Fibroblast of skin of right biceps (primary cell): ENCODE measurements around the gene ABT1.

ENCODE experiments used
- DNase-seq: peaks from one replicate; pipeline ENCODE4 v3.0.0-alpha.2; 2013

Gene ABT1

DNA sequence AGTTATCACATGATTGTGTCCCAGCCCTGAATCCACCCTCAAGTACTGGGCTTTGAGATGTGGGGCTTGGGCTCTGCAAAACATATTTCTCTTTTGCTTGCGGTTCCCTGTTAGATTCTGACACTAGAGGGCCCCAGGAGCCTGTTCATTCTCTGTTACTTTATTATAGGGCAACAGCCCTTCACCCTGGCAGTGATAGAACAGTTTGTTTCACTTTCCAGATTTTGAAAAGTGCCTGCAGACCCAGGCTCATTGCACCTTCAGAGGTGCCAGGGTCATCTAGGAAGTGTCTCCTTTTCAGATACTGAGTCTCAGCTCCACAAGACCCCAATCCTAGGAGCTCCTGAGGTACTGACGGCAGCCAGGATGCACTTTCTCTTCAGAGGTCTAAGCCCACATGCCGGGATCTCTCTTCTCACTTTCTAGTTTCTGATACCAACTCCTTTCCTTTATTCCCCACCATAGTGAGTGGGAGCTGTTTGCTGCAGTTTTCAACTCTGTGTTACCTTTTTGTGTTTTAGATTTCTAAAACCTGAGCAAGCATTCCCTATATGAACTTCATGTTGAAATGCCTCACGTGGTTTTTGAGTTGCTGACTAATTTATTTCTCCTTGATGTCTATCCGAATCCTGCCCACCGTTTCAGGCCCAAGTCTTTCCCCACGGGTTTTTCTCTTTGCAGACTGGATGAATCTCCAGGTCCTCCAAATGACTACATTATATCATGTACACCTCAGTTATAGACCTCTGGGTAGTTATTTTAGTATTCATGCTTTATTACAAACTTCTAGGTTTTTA is 10.9 kb downstream of the ABT1 start:
- DNase-seq = peak; percentile 55

DNA sequence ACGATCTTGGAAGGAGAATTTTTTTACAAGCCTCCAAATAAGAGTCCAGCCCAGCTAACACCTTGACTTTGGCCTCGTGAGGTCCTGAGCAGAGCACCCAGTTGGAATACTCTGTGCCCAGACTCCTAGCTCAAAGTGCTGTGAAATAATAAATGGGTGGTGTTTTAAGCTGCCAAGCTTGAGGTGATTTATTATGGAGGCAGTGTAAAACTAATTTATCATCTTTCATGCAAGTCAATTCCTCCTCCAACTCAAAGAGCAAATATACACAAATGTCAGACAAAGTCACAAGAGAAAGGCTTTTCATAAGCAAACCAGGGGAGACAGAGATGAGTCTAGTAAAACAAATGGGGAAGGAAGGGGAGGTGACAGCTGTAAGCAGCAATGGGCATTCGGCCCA is 12.7 kb downstream of the ABT1 start:
- DNase-seq = no peak

GRCh38 chr6:26611599-26611998 is 14.8 kb downstream of the ABT1 start:
- no peak for DNase-seq

- DNase-seq = no peak
These were observed 16.4 kb downstream of the ABT1 start for GRCh38 chr6:26613201-26613600.

DNA sequence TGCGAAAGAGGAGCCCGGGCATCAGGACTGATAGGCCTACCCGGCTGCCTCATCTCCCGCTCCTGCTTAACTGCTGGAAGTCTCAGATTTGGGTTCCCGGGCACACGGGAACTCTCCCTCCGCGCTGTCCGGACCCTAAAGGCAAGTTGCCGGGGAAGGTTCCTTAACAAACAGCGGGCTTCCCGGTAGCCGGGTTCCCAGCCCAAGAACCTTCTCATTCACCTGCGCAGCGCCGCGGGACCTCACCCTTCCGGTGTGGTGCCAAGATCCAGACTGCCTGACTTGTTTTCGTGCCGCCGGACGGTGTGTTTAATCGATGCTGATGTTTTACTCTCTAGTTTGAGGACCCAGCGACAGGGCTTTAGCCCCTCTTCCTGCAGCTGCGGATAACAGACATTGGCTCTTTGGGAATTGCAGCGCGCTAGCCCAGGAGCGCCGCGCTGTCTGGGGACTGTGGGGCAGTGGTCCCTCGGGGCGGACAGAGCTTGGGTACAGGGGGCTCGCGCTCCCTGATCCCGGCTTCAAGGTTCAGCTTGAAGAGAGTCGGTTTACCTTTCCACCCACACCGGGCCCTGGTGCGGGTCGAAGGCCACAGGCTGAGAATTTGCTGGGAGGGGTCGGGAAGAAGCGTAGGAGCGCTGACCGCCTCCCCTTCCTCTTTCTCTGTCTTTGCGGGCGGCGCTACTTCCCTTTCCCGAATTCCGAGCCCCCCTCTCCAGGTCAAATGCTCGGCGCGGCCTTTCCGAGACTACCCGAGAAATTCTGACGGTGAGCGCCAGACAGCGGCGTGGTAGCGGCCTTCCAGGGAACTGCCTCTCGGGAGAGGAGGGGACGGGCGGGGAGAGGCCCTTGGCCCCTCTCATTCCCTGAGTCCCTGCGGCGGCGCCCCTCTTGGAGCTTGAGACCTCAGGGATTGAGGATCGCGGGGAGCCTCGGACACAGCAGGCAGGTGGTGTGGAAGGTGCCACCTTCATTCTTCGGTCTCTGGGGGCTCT is 17.2 kb downstream of the ABT1 start:
- no peak for DNase-seq

- DNase-seq = no peak
These were observed 26.6 kb downstream of the ABT1 start for GRCh38 chr6:26623339-26623859.

DNA sequence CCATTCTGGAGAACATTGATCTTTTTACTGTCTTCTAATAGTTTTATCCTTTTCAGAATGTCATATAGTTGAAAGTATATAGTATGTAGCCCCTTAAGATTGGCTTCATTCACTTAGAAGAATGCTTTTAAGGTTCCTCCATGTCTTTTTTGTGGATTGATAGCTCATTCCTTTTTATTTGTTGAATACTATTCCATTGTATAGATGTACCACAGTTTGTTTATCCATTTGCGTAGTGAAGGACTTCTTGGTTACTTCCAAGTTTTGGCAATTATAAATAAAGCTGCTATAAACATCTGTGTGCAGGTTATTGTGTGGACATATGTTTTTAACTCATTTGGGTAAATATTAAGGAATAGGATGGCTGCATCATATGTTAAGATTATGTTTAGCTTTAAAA is 27.8 kb downstream of the ABT1 start:
- DNase-seq = no peak

DNA sequence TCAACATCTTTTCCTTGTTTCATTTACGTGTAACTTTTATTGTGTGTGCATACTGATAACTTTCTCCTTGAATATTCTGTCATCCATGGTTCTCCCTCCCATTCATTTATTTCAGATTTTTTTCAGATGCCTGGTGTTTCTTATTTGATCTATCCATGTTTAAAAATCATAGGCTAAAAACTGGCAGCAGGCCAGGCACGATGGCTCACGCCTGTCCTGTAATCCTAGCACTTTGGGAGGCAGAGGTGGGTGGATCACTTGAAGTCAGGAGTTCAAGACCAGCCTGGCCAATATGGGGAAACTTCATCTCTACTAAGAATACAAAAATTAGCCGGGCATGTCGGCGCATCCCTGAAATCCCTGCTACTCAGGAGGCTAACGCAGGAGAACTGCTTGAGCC is 31.1 kb downstream of the ABT1 start:
- DNase-seq = no peak

DNA sequence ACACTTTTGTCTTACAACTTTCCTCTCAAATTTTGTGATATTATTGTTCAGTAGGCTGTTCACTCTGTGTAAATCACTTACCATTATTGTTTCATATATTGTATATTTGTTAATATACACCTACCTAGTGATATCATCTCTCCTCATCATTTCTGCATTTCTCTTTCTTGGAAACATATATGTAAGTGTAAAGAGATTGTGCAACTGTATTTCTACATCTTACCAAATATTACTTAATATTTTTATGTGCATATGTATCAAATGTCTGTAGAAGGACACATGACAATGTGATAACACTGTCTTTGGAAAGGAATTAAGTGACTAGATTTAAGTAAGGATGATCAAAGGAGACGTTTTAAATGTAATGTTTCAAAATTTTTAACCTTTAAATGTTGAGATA is 32.6 kb downstream of the ABT1 start:
- DNase-seq = no peak

GRCh38 chr6:26640806-26641205 is 44.1 kb downstream of the ABT1 start:
- DNase-seq = no peak

- DNase-seq = no peak
These were observed 49.3 kb downstream of the ABT1 start for GRCh38 chr6:26646074-26646473.
